Heart right ventricle (tissue), 16 donors: ENCODE results near the gene HPCA. TPM values are rescaled to one million over a fixed set of nuclear protein-coding genes. Genes with fewer than 3 reads are reported as not detected.

Experiments used
- ATAC-seq, 8 donors: fragments of 200-7000 bp; cut with Tn5 transposase; one replicate each; pipeline ENCODE4 v1.9.1; 2020; ENCODE audit warnings: mild to moderate bottlenecking in 8 of 8, moderate library complexity in 8 of 8, moderate number of reproducible peaks in 1 of 8
- DNase-seq, 2 donors: peaks; one replicate each; pipeline ENCODE4 v3.0.0-alpha.2; 2020
- H3K27ac ChIP-seq, 10 donors: fragments of 200-600 bp; sonication (generic) in 2 of 10; one replicate each; pipeline versions ENCODE4 v1.5.0 to v1.8.0; 2020 to 2022; ENCODE audit warnings: mild to moderate bottlenecking in 3 of 10
- H3K27me3 ChIP-seq, 7 donors: fragments of 200-600 bp; one replicate each; pipeline ENCODE4 v1.8.0; 2021 to 2022; ENCODE audit warnings: mild to moderate bottlenecking in 2 of 7
- H3K36me3 ChIP-seq, 9 donors: fragments of 200-600 bp; sonication (generic) in 1 of 9; one replicate each; pipeline versions ENCODE4 v1.5.0 to v1.8.0; 2020 to 2022; ENCODE audit warnings: mild to moderate bottlenecking in 2 of 9
- H3K4me1 ChIP-seq, 9 donors: fragments of 200-600 bp; sonication (generic) in 1 of 9; one replicate each; pipeline versions ENCODE4 v1.5.0 to v1.8.0; 2020 to 2022; ENCODE audit warnings: mild to moderate bottlenecking in 4 of 9
- H3K4me3 ChIP-seq, 10 donors: fragments of 200-600 bp; sonication (generic) in 2 of 10; one replicate each; pipeline versions ENCODE4 v1.5.0 to v1.8.0; 2020 to 2022; ENCODE audit warnings: mild to moderate bottlenecking in 7 of 10, moderate library complexity in 2 of 10
- H3K9me3 ChIP-seq, 11 donors: fragments of 200-600 bp in 10 of 11; sonication (generic) in 2 of 11; one replicate each; pipeline versions ENCODE4 v1.5.0 to v1.8.0; 2013 to 2022; ENCODE audit warnings: mild to moderate bottlenecking in 2 of 11, control low read depth in 1 of 11, moderate library complexity in 1 of 11
- WGBS, 2 donors: extraction: QIAGEN DNeasy Blood & Tissue Kit; methylation state at CpG; one replicate each; pipeline ENCODE4 v1.1.7; 2013; ENCODE audit warnings: inconsistent platforms in 1 of 2; 5-methylcytosine and 5-hydroxymethylcytosine counted together
- intact Hi-C, 10 donors: fragments of 100-400 bp; cut with DNase I; formaldehyde crosslinking; loops; one replicate each; pipeline versions ENCODE4 v1.11.1 to v1.14.2; 2022
- polyA plus RNA-seq, 2 donors: library from polyadenylated mRNA; stranded (reverse); fragments of 200-250 nt; gene quantifications; one replicate each; pipeline ENCODE4 v1.2.3, GENCODE V29; 2013
- total RNA-seq, 10 donors: library from RNA; stranded (reverse); fragmentation: NEBNext Ultra II Directional in 3 of 10; extraction: Animal tissue kit (Norgen Biotek cat#: 25700) in 3 of 10; gene quantifications; one replicate each; pipeline versions ENCODE4 v1.2.1 to v1.2.4, GENCODE V29; 2021 to 2023
- TF ChIP-seq, protein P1 (sequence below), 9 donors: fragments of 200-600 bp; sonication (generic) in 2 of 9; IDR thresholded peaks; one replicate each; pipeline versions ENCODE4 v1.5.0 to v1.8.0; 2021 to 2022; ENCODE audit warnings: antibody characterized with exemption in 9 of 9, mild to moderate bottlenecking in 5 of 9, moderate library complexity in 1 of 9
- donor health status: Arrhythmogenic right ventricular cardiomyopathy.
- donor health status: ischemic (EF 13 %, LVEDD 7.1; RV severe dilation, severe dysfunction).
- donor health status: healthy with polysubstance abuse.
- donor health status: DM: no; HTN: yes; CAD: no.
- donor health status: DM: no; HTN: no; CAD: no.
- donor health status: ischemic (EF 25% LVEDD 6.9; RV normal size, moderate dysfunction).
- donor health status: ischemic (EF 25% LVEDD 5.7; RV mildly dilated, moderate dysfunction).
- donor health status: healthy.
- donor health status: DM: yes; HTN: yes; CAD: no.
- donor health status: Ischemic cardiomyopathy.
- donor health status: ischemic (EF 35%, LVEDD 5.7; RV mildly dilated, moderate dysfunction).
- donor health status: nonischemic (EF 11% LVEDD 7.7; RV severe dilation, severe dysfunction).
- donor health status: DM: yes; HTN: yes; CAD: no.
- donor health status: PGD.
- donor health status: ischemic (EF 29% LVEDD 5.4; RV normal size, mild dysfunction).
- donor health status: nonischemic (EF 23%, LVEDD 6.1; RV moderate dilation, normal function).

HPCA gene
- total and polyA plus RNA-seq, 12 donors, result not detected

DNA sequence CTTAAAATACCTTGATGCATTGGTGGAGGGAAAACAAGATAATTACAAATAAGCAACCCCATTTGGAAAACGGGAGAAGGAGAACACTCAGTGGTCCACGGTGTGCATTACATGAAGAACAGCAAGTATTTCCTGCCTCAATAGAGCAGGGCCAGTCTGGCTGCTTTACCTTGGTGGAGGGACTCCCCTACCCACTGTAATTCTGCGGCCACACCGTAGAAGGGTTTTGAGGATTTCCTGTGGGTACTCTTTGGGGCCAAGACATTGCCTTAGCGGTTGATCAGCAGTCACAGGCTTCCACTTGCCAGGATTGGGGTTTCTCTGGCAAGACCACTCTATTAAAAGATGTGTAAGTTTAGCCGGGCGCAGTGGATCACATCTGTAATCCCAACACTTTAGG lies 31.2 kb downstream of the HPCA start:
- Histone ChIP-seq H3K27ac (no peak overlapping the region), H3K9me3 (peaks cover 0 to 3% (median 0%) of the 10 kb centered on the region in 11 donors), H3K36me3 (no peaks in the 10 kb centered on the region), H3K27me3 (peaks cover 0 to 33% (median 0%) of the 10 kb centered on the region in 7 donors), H3K4me3 (no peak overlapping the region), H3K4me1 (peaks cover 0 to 14% (median 9%) of the 10 kb centered on the region in 9 donors)
- DNase-seq, result no peak
- intact Hi-C loops, result no loop called here
- 72 to 75% methylated on average over 7 of the region's 7 CpGs for WGBS, 2 donors
- TF ChIP-seq, protein P1, sequence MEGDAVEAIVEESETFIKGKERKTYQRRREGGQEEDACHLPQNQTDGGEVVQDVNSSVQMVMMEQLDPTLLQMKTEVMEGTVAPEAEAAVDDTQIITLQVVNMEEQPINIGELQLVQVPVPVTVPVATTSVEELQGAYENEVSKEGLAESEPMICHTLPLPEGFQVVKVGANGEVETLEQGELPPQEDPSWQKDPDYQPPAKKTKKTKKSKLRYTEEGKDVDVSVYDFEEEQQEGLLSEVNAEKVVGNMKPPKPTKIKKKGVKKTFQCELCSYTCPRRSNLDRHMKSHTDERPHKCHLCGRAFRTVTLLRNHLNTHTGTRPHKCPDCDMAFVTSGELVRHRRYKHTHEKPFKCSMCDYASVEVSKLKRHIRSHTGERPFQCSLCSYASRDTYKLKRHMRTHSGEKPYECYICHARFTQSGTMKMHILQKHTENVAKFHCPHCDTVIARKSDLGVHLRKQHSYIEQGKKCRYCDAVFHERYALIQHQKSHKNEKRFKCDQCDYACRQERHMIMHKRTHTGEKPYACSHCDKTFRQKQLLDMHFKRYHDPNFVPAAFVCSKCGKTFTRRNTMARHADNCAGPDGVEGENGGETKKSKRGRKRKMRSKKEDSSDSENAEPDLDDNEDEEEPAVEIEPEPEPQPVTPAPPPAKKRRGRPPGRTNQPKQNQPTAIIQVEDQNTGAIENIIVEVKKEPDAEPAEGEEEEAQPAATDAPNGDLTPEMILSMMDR (IDR thresholded peaks at IDR 0.05), result no peak
- no peak for ATAC-seq

- ATAC-seq, result no peak
- Histone ChIP-seq H3K4me3 (no peak overlapping the region), H3K27me3 (peaks cover 0 to 40% (median 3%) of the 10 kb centered on the region in 7 donors), H3K4me1 (peaks cover 0 to 14% (median 9%) of the 10 kb centered on the region in 9 donors), H3K36me3 (no peaks in the 10 kb centered on the region), H3K27ac (no peak overlapping the region), H3K9me3 (peaks cover 0 to 3% (median 0%) of the 10 kb centered on the region in 11 donors)
- TF ChIP-seq, protein P1 (IDR thresholded peaks at IDR 0.05), result no peak
- 27 to 36% methylated on average over 1 of the region's 1 CpG for WGBS, 2 donors
- intact Hi-C loops, result no loop called here
- DNase-seq, result no peak
Observed at GRCh38 chr1:32918179-32918578, 31.9 kb downstream of the HPCA start.

- no peaks in the 10 kb centered on the region for H3K9me3 ChIP-seq
- intact Hi-C loops, result no loop called here
- H3K36me3 ChIP-seq, result no peaks in the 10 kb centered on the region
- H3K4me1 ChIP-seq, result peaks cover 3 to 22% (median 15%) of the 10 kb centered on the region in 9 donors
- DNase-seq (no peak), ATAC-seq (peak in 1 of 8 donors; percentile 22)
- 82 to 84% methylated on average over 11 of the region's 11 CpGs for WGBS, 2 donors
- peaks cover 0 to 59% (median 15%) of the 10 kb centered on the region in 7 donors for H3K27me3 ChIP-seq
- TF ChIP-seq, protein P1 (IDR thresholded peaks at IDR 0.05), result no peak
- H3K27ac ChIP-seq, result peak overlapping the region in 1 of 10 donors; percentile 31
- no peak overlapping the region for H3K4me3 ChIP-seq
Observed at GRCh38 chr1:32919811-32920733, 33.8 kb downstream of the HPCA start.

DNA sequence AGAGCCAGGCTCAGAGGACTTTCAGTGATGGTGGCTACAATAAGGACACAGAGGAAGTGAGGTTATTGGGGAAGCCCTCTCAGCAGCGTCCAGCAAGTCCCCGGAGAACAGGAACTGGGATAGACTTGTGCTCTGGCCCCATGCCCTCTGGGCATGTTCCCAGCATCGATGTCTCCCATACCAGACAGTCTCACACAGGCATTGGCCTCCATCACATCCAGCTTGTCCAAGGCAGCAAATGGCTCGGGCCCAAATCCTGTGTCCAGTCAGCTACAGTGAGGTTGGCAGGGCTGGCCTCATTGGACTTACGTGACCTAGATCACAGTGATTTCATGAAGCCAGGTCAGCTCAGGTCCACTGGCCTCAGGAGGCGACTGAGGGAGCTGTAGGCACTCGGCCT lies 34.5 kb downstream of the HPCA start:
- intact Hi-C loops, result no loop called here
- peak overlapping the region in 1 of 10 donors; percentile 31 for H3K27ac ChIP-seq
- ATAC-seq (peak; percentile 63 to 93 (median 84)), DNase-seq (peak; percentile 64 to 71)
- 40 to 44% methylated on average over 7 of the region's 7 CpGs for WGBS, 2 donors
- no peak overlapping the region for H3K4me3 ChIP-seq
- peaks cover 0 to 66% (median 17%) of the 10 kb centered on the region in 7 donors for H3K27me3 ChIP-seq
- H3K36me3 ChIP-seq, result no peaks in the 10 kb centered on the region
- H3K4me1 ChIP-seq, result peaks cover 3 to 30% (median 19%) of the 10 kb centered on the region in 9 donors
- TF ChIP-seq, protein P1 (IDR thresholded peaks at IDR 0.05), result no peak
- no peaks in the 10 kb centered on the region for H3K9me3 ChIP-seq
